ENCODE measurements around the gene LEMD1. TPM values are rescaled to one million over a fixed set of nuclear protein-coding genes. Genes with fewer than 3 reads are reported as not detected.

LEMD1 gene
- total RNA-seq, 1 donor from 2014 or later = not detected

GRCh38 chr1:205448540-205449253 is 26.8 kb upstream of the LEMD1 start:
- intact Hi-C loops (cut with DNase I) = no loop called here
- DNase-seq (ENCODE audit: low spot score) (no peak), ATAC-seq (no peak)

GRCh38 chr1:205447457-205448341 is 25.8 kb upstream of the LEMD1 start:
- ATAC-seq (no peak), DNase-seq (ENCODE audit: low spot score) (no peak)
- intact Hi-C loops (cut with DNase I) = no loop called here

GRCh38 chr1:205446828-205447227 is 25.0 kb upstream of the LEMD1 start:
- ATAC-seq (no peak), DNase-seq (ENCODE audit: low spot score) (no peak)
- intact Hi-C loops (cut with DNase I) = no loop called here

DNA sequence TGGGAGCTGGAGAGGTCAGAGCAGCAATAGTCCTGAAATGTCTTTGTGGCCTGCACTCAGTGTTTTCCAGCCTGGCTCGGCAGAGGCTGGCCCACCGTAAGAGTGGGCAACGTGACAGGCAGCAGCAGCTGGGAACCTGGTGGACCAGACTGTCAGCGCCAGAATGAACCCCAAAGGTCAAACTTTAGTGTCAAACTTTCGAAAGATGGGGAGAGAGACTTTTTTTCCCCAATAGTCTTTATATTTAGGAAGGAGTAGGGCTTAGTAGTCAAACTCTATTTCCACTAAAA is 23.7 kb upstream of the LEMD1 start:
- ATAC-seq (no peak), DNase-seq (ENCODE audit: low spot score) (no peak)

DNA sequence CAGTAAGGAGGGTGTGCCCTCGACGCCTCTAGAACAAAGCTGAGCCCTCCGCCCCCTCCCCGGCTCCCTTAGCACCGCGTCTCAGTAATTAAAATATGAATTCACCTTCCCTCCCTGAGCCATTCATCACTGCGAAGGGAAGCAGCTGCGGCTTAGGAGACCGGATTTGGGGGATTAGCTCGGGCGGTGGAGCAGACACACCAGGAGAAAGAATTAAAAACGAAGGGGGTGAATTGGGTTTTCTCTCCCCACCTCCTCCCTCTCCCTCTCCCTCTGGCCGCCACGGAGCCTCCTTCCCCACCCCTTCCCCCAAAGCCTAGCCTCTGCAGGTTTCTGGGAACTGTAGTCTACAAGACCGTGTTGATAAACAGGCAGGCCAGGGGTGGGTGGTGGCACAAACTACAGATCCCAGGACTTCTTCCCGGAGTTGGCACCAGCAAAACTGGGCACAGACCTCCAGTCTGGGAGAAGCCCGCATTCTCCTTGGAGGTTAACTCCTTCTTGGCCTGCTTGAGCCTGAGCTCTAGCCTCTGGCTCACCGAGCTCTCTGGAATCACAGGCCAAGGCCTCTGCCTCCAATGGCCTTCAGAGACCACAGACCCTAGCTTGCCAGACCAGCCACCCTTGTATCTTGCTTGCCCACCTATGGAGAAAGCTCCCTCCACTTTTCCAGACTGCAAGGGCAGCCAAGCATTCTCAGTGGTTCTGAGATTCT is 23.2 kb upstream of the LEMD1 start:
- ATAC-seq (peak; percentile 63), DNase-seq (ENCODE audit: low spot score) (peak; percentile 62)
- intact Hi-C loops (cut with DNase I) = no loop called here

More for the DNA sequence above, 23.7 kb upstream of the LEMD1 start:
- intact Hi-C loops (cut with DNase I) = no loop called here

- ATAC-seq (no peak), DNase-seq (ENCODE audit: low spot score) (peak; percentile 45)
- intact Hi-C loops (cut with DNase I) = no loop called here
These were observed 22.6 kb upstream of the LEMD1 start for GRCh38 chr1:205444300-205444930.

DNA sequence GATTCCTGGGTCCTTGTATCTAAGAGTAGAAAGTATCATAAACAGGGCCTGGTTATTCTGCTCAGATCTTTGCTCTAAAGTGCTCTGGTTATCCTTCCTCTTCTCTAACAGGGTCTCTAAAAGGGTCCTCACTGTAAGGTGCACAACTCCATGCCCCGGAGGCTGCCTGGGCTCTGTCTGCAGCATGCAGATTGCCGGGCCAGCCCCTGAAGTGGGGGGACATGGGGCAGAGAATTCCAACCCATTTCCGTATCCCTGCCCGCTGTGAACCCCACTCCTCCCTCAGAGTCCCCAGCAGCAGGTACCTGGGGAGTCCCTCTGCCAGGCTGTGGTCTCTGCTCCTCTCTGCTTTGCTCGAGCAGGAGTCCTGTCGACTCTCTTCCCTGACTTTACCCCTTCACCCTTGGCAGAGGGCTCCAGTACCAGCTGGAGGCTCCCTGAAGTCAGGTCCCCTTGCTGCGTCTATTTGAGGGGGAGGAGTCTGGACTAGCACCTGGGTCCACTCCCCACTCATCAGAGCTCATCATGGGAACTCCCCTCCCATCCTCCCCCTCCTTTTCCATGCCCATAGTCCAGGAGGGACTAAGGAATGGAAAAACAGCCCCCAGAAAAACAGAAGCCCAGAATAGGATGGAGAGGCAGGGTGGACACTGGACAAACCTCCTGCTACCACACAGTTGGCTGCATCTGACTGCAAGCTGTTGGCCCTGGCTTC is 21.9 kb upstream of the LEMD1 start:
- ATAC-seq = no peak
- no peak for DNase-seq (ENCODE audit: low spot score)
- intact Hi-C loops (cut with DNase I) = no loop called here

- DNase-seq (ENCODE audit: low spot score) (peak; percentile 51), ATAC-seq (no peak)
- intact Hi-C loops (cut with DNase I) = no loop called here
These were observed 20.3 kb upstream of the LEMD1 start for GRCh38 chr1:205442051-205442725.

- intact Hi-C loops (cut with DNase I) = no loop called here
- peak; percentile 39 for DNase-seq (ENCODE audit: low spot score)
These were observed 19.8 kb upstream of the LEMD1 start for GRCh38 chr1:205441716-205442050.

GRCh38 chr1:205441318-205441633 is 19.4 kb upstream of the LEMD1 start:
- no peak for ATAC-seq
- DNase-seq (ENCODE audit: low spot score) = no peak
- intact Hi-C loops (cut with DNase I) = no loop called here

More at GRCh38 chr1:205441716-205442050, 19.8 kb upstream of the LEMD1 start:
- ATAC-seq = no peak

GRCh38 chr1:205440476-205441317 is 18.8 kb upstream of the LEMD1 start:
- intact Hi-C loops (cut with DNase I) = no loop called here
- DNase-seq (ENCODE audit: low spot score) = peak; percentile 75
- peak; percentile 88 for ATAC-seq

DNA sequence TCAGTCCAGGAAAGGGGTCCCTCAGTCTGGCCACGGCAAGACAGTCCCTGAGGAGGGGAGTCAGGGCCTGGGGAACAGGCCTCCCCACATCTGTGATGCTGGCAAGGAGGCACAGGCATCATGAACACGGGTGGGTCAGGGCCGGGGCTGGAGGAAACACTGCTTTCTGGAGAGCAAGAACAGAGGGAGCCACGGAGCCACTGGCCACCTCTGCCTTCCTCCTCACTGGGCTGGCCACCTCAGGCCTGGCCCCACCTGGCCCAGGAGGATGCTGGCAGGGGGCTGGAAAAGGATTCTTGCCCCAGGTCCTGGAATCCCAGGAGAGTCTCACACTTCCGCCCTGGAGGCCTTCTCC is 18.2 kb upstream of the LEMD1 start:
- no peak for ATAC-seq
- DNase-seq (ENCODE audit: low spot score) = peak; percentile 53
- intact Hi-C loops (cut with DNase I) = no loop called here

GRCh38 chr1:205438213-205439158 is 16.6 kb upstream of the LEMD1 start:
- ATAC-seq (peak; percentile 73), DNase-seq (ENCODE audit: low spot score) (peak; percentile 86)
- intact Hi-C loops (cut with DNase I) = loop anchor here (10.0 kb wide), 1 partner anchor 86 kb away; no protein-coding TSS in a partner anchor

- no peak for ATAC-seq
- DNase-seq (ENCODE audit: low spot score) = peak; percentile 5
- intact Hi-C loops (cut with DNase I) = loop anchor here (10.0 kb wide), 1 partner anchor 87 kb away; no protein-coding TSS in a partner anchor
These were observed 15.7 kb upstream of the LEMD1 start for GRCh38 chr1:205437570-205437969.

GRCh38 chr1:205436776-205437410 is 15.0 kb upstream of the LEMD1 start:
- no peak for ATAC-seq
- DNase-seq (ENCODE audit: low spot score) = peak; percentile 19
- intact Hi-C loops (cut with DNase I) = loop anchor here (1.0 to 10.0 kb wide), 2 partner anchors 20 to 88 kb away; no protein-coding TSS in a partner anchor
